Suprapubic skin (tissue), 4 donors: ENCODE results near the gene SPACA6.

Experiments used
- CTCF ChIP-seq, 2 donors: fragments of 200-600 bp in 1 of 2; fragments of 450-650 bp in 1 of 2; sonication (generic) in 1 of 2; IDR thresholded peaks; one replicate each; pipeline ENCODE4 v1.5.1; 2016 to 2019; ENCODE audit warnings: antibody characterized with exemption in 2 of 2, mild to moderate bottlenecking in 1 of 2, moderate library complexity in 1 of 2
- EP300 ChIP-seq: sonication (generic); formaldehyde crosslinking; IDR thresholded peaks from one replicate; pipeline ENCODE4 v1.6.1; 2017; ENCODE audit warnings: antibody characterized with exemption
- POLR2AphosphoS5 ChIP-seq, 3 donors: sonication (generic); formaldehyde crosslinking; IDR thresholded peaks; one replicate each; pipeline ENCODE4 v1.6.1; 2017; ENCODE audit warnings: antibody characterized with exemption in 3 of 3

GRCh38 chr19:51719251-51719988 is 26.3 kb downstream of the SPACA6 start:
- no peak for TF ChIP-seq CTCF (IDR thresholded peaks at IDR 0.05)
- no peak for TF ChIP-seq EP300
- no peak for TF ChIP-seq POLR2AphosphoS5 (IDR thresholded peaks at IDR 0.05)
